ENCODE measurements around the gene PRDM4. TPM values are rescaled to one million over a fixed set of nuclear protein-coding genes. Genes with fewer than 3 reads are reported as not detected.

PRDM4 gene
- total RNA-seq, 1 experiment from 2014 or later = 32.9 TPM

GRCh38 chr12:107803092-107803491 is 42.2 kb upstream of the PRDM4 start:
- H3K27ac ChIP-seq (ENCODE audit: low read depth, low read length) = no peak overlapping the region
- no TSS peak for BruUV-seq (replicated peaks)
- H3K79me2 ChIP-seq (ENCODE audit: insufficient read depth, low read length) = no peaks in the 10 kb centered on the region
- H3K9me2 ChIP-seq (ENCODE audit: insufficient read depth) = no peaks in the 10 kb centered on the region
- ChIA-PET RAD21 (ENCODE audit: low non-redundant PET in 1 of 2, low total read pairs in 2 of 2, uncharacterized antibody in 2 of 2, unreplicated experiment in 2 of 2) (interaction anchor here in 1 of 2 experiments (0.6 kb wide), 1 partner anchor 127 kb away, joined by 4 read pairs; no protein-coding TSS in a partner anchor), CTCF (no interaction called here), POLR2A (no interaction called here)
- TF ChIP-seq CTCF (IDR thresholded peaks at IDR 0.05 in 2 of 3, conservative IDR thresholded peaks at IDR 0.05 in 1 of 3; ENCODE audit: borderline replicate concordance in 1 of 3, insufficient read depth in 1 of 3, low read depth in 2 of 3, low read length in 2 of 3) (no peak), ZFX (IDR thresholded peaks at IDR 0.05) (no peak), ZBTB33 (IDR thresholded peaks at IDR 0.05; ENCODE audit: extremely low read depth, insufficient replicate concordance, low read length) (no peak), CBX3 (IDR thresholded peaks at IDR 0.05; ENCODE audit: low read depth) (no peak), POLR2AphosphoS5 (IDR thresholded peaks at IDR 0.05; ENCODE audit: low read depth, low read length) (no peak), YY1 (IDR thresholded peaks at IDR 0.05; ENCODE audit: extremely low read depth, insufficient replicate concordance, low read depth, low read length) (no peak), ELF1 (IDR thresholded peaks at IDR 0.05; ENCODE audit: borderline replicate concordance, low read depth) (no peak), EZH2phosphoT487 (IDR thresholded peaks at IDR 0.05; ENCODE audit: borderline replicate concordance) (no peak), ZNF274 (IDR thresholded peaks at IDR 0.05; ENCODE audit: low read depth, low read length) (no peak), EZH2 (IDR thresholded peaks at IDR 0.05) (no peak)
- no peak overlapping the region for H3K4me2 ChIP-seq (ENCODE audit: low read length)
- H4K20me1 ChIP-seq (ENCODE audit: insufficient read depth) = no peaks in the 10 kb centered on the region
- no peaks in the 10 kb centered on the region for H3K36me3 ChIP-seq (ENCODE audit: control insufficient read depth in 1 of 2, insufficient read depth in 2 of 2, low read length in 2 of 2)
- ATAC-seq (no peak), DNase-seq (ENCODE audit: low read depth, low spot score) (no peak)
- H3K9ac ChIP-seq (ENCODE audit: low read length) = no peak overlapping the region
- H3K9me3 ChIP-seq (ENCODE audit: control insufficient read depth in 1 of 2, insufficient read depth in 1 of 2, low read depth in 1 of 2, low read length in 2 of 2) = no peaks in the 10 kb centered on the region
- H3K4me3 ChIP-seq (replicated peaks in 1 of 2; ENCODE audit: low read depth in 1 of 2, low read length in 2 of 2) = no peak overlapping the region
- H3K4me1 ChIP-seq (ENCODE audit: control insufficient read depth in 1 of 2, insufficient read depth in 2 of 2, low read length in 2 of 2) = no peaks in the 10 kb centered on the region
- no peak overlapping the region for H2AFZ ChIP-seq (ENCODE audit: low read depth, low read length, poor library complexity, severe bottlenecking)
- peaks cover 4% of the 10 kb centered on the region; the same call in 1 of the 2 replicates for H3K27me3 ChIP-seq (ENCODE audit: insufficient read depth, low read length)
- intact Hi-C loops (cut with micrococcal nuclease) = no loop called here
